ENCODE data around the gene ARHGEF37. TPM values are rescaled to one million over a fixed set of nuclear protein-coding genes. Genes with fewer than 3 reads are reported as not detected.

ARHGEF37 gene
- total and polyA plus RNA-seq, 4 donors, result 0.71 to 6.1 (median 2.7) TPM

GRCh38 chr5:149665416-149666175 is 84.3 kb downstream of the ARHGEF37 start:
- Histone ChIP-seq H3K27ac (ENCODE audit: low read depth in 1 of 2, low read length in 2 of 2) (no peak overlapping the region), H3K4me1 (ENCODE audit: control insufficient read depth in 4 of 4, insufficient read depth in 4 of 4, low read length in 3 of 4) (peaks cover 0 to 8% (median 2%) of the 10 kb centered on the region in 4 donors)
- no peak for DNase-seq (ENCODE audit: low spot score)

DNA sequence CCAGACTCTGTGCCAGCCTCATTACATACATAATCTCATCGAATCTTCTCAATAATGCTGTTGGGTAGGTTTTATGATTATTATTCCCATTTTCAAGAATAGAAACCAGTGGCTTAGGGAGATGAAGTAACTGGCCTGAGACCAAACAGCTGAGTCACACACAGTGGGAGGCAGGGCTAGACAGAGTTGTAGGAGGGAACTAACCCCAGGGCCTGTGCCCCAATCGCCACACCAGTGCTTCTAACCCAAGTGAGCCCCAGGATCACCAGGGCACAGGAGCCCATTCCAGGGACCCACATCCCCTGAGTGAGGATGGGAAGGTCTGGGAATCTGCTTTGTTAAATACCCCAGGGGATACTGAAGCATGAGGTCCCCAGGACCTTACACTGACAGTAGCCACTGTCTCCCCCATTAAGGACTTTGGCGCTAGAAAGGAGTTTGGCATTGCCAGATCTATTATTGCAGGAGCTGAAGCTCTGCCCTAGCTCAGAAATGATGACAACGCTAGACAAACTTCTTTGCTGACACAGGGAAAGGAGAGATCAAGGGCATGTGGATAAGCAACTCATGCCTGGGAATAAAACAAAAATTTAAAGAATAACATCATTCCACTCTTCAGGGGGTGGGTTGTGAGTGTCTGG is 85.0 kb downstream of the ARHGEF37 start:
- Histone ChIP-seq H3K9me3 (ENCODE audit: control insufficient read depth in 4 of 4, low read length in 3 of 4) (no peaks in the 10 kb centered on the region), H3K4me3 (ENCODE audit: low read depth in 1 of 3, low read length in 3 of 3) (no peak overlapping the region), H3K27me3 (ENCODE audit: control insufficient read depth in 4 of 4, insufficient read depth in 4 of 4, low read length in 3 of 4) (no peaks in the 10 kb centered on the region), H3K4me1 (ENCODE audit: control insufficient read depth in 4 of 4, insufficient read depth in 4 of 4, low read length in 3 of 4) (peaks cover 0 to 8% (median 3%) of the 10 kb centered on the region in 4 donors), H3K27ac (ENCODE audit: low read depth in 1 of 2, low read length in 2 of 2) (no peak overlapping the region), H3K36me3 (ENCODE audit: control insufficient read depth in 4 of 4, insufficient read depth in 3 of 4, low read depth in 1 of 4, low read length in 3 of 4) (no peaks in the 10 kb centered on the region), H3K9ac (ENCODE audit: low read depth in 1 of 2, low read length in 2 of 2) (no peak overlapping the region)
- 82% methylated on average over 4 of the region's 4 CpGs for WGBS
- no peak for DNase-seq (ENCODE audit: low spot score)
- TF ChIP-seq FOXA1 (IDR thresholded peaks at IDR 0.05) (no peak), HNF4G (IDR thresholded peaks at IDR 0.05) (no peak), ATF3 (IDR thresholded peaks at IDR 0.05) (no peak), HNF4A (conservative IDR thresholded peaks at IDR 0.05) (no peak), GABPA (IDR thresholded peaks at IDR 0.05 in 1 of 2, conservative IDR thresholded peaks at IDR 0.05 in 1 of 2) (no peak), FOXA2 (IDR thresholded peaks at IDR 0.05) (no peak), JUND (IDR thresholded peaks at IDR 0.05) (no peak), RXRA (IDR thresholded peaks at IDR 0.05) (no peak), SP1 (IDR thresholded peaks at IDR 0.05) (no peak), EGR1 (IDR thresholded peaks at IDR 0.05; ENCODE audit: low read depth in 2 of 2) (no peak), RAD21 (IDR thresholded peaks at IDR 0.05) (no peak), TAF1 (conservative IDR thresholded peaks at IDR 0.05) (no peak), NR2F2 (IDR thresholded peaks at IDR 0.05) (no peak), YY1 (IDR thresholded peaks at IDR 0.05) (no peak)
- TF ChIP-seq, protein P1, sequence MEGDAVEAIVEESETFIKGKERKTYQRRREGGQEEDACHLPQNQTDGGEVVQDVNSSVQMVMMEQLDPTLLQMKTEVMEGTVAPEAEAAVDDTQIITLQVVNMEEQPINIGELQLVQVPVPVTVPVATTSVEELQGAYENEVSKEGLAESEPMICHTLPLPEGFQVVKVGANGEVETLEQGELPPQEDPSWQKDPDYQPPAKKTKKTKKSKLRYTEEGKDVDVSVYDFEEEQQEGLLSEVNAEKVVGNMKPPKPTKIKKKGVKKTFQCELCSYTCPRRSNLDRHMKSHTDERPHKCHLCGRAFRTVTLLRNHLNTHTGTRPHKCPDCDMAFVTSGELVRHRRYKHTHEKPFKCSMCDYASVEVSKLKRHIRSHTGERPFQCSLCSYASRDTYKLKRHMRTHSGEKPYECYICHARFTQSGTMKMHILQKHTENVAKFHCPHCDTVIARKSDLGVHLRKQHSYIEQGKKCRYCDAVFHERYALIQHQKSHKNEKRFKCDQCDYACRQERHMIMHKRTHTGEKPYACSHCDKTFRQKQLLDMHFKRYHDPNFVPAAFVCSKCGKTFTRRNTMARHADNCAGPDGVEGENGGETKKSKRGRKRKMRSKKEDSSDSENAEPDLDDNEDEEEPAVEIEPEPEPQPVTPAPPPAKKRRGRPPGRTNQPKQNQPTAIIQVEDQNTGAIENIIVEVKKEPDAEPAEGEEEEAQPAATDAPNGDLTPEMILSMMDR (IDR thresholded peaks at IDR 0.05; ENCODE audit: low read depth, low read length, missing input control), result no peak
- TF ChIP-seq, protein P2, sequence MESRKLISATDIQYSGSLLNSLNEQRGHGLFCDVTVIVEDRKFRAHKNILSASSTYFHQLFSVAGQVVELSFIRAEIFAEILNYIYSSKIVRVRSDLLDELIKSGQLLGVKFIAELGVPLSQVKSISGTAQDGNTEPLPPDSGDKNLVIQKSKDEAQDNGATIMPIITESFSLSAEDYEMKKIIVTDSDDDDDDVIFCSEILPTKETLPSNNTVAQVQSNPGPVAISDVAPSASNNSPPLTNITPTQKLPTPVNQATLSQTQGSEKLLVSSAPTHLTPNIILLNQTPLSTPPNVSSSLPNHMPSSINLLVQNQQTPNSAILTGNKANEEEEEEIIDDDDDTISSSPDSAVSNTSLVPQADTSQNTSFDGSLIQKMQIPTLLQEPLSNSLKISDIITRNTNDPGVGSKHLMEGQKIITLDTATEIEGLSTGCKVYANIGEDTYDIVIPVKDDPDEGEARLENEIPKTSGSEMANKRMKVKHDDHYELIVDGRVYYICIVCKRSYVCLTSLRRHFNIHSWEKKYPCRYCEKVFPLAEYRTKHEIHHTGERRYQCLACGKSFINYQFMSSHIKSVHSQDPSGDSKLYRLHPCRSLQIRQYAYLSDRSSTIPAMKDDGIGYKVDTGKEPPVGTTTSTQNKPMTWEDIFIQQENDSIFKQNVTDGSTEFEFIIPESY (IDR thresholded peaks at IDR 0.05), result no peak
- TF ChIP-seq, protein P3, sequence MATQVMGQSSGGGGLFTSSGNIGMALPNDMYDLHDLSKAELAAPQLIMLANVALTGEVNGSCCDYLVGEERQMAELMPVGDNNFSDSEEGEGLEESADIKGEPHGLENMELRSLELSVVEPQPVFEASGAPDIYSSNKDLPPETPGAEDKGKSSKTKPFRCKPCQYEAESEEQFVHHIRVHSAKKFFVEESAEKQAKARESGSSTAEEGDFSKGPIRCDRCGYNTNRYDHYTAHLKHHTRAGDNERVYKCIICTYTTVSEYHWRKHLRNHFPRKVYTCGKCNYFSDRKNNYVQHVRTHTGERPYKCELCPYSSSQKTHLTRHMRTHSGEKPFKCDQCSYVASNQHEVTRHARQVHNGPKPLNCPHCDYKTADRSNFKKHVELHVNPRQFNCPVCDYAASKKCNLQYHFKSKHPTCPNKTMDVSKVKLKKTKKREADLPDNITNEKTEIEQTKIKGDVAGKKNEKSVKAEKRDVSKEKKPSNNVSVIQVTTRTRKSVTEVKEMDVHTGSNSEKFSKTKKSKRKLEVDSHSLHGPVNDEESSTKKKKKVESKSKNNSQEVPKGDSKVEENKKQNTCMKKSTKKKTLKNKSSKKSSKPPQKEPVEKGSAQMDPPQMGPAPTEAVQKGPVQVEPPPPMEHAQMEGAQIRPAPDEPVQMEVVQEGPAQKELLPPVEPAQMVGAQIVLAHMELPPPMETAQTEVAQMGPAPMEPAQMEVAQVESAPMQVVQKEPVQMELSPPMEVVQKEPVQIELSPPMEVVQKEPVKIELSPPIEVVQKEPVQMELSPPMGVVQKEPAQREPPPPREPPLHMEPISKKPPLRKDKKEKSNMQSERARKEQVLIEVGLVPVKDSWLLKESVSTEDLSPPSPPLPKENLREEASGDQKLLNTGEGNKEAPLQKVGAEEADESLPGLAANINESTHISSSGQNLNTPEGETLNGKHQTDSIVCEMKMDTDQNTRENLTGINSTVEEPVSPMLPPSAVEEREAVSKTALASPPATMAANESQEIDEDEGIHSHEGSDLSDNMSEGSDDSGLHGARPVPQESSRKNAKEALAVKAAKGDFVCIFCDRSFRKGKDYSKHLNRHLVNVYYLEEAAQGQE (IDR thresholded peaks at IDR 0.05), result no peak
- TF ChIP-seq, protein P4, sequence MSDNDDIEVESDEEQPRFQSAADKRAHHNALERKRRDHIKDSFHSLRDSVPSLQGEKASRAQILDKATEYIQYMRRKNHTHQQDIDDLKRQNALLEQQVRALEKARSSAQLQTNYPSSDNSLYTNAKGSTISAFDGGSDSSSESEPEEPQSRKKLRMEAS (IDR thresholded peaks at IDR 0.05), result no peak

More at GRCh38 chr5:149665416-149666175, 84.3 kb downstream of the ARHGEF37 start:
- Histone ChIP-seq H3K9me3 (ENCODE audit: control insufficient read depth in 4 of 4, low read length in 3 of 4) (no peaks in the 10 kb centered on the region), H3K36me3 (ENCODE audit: control insufficient read depth in 4 of 4, insufficient read depth in 3 of 4, low read depth in 1 of 4, low read length in 3 of 4) (no peaks in the 10 kb centered on the region), H3K9ac (ENCODE audit: low read depth in 1 of 2, low read length in 2 of 2) (no peak overlapping the region), H3K27me3 (ENCODE audit: control insufficient read depth in 4 of 4, insufficient read depth in 4 of 4, low read length in 3 of 4) (no peaks in the 10 kb centered on the region), H3K4me3 (ENCODE audit: low read depth in 1 of 3, low read length in 3 of 3) (no peak overlapping the region)
- WGBS, result 81% methylated on average over 5 of the region's 5 CpGs
- TF ChIP-seq GABPA (IDR thresholded peaks at IDR 0.05 in 1 of 2, conservative IDR thresholded peaks at IDR 0.05 in 1 of 2), result no peak
- no peak for TF ChIP-seq FOXA2 (IDR thresholded peaks at IDR 0.05)
- TF ChIP-seq RXRA (IDR thresholded peaks at IDR 0.05), result no peak
- no peak for TF ChIP-seq JUND (IDR thresholded peaks at IDR 0.05)
- TF ChIP-seq, protein P4 (IDR thresholded peaks at IDR 0.05), result no peak
- no peak for TF ChIP-seq EGR1 (IDR thresholded peaks at IDR 0.05; ENCODE audit: low read depth in 2 of 2)
- TF ChIP-seq SP1 (IDR thresholded peaks at IDR 0.05), result no peak

All from liver (tissue), 9 donors.